GM12891 (cell line): ENCODE data around the gene LSM4.

Source experiments
- POLR2A ChIP-seq: IDR thresholded peaks from 2 replicates; pipeline ENCODE4 v1.6.1; 2011; ENCODE audit warnings: low read depth, low read length, control low read depth
- POU2F2 ChIP-seq: IDR thresholded peaks from 2 replicates; pipeline ENCODE4 v1.6.1; 2011; ENCODE audit warnings: low read depth, mild to moderate bottlenecking, control low read depth, low read length, moderate library complexity
- TAF1 ChIP-seq: IDR thresholded peaks from 2 replicates; pipeline ENCODE4 v1.6.1; 2011; ENCODE audit warnings: low read depth, low read length, control low read depth

DNA sequence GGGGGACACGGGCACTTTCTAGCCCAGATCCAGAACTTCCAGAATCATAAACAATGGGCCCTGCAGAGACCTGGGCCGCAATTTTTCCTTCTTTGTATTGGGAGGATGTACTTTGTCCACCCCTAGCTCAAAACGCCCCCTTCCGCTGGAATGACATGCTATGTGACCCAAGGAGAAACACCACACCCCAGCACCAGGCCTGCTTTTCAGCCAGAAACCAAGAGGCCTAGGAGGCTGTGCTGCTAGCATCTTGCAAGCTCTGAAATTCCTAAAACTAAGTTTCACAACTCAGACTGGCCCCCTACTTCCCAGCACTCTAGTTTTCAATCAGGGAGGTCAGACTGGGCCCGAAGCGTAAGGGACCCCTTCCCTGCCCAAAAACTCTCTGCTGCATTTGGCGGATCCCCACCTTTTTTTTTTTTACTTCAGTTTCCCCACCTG is 538 bp downstream of the LSM4 start:
- TF ChIP-seq TAF1 (no peak), POLR2A (no peak; the same call in 1 of the 2 replicates), POU2F2 (no peak)
